ENCODE data around the gene FRMD1.
"Not testable (repeated sequence)": the region's sequence is repeated elsewhere in the genome, so short reads cannot be mapped to it uniquely, and the experiment has no call there.

The FRMD1 gene

DNA sequence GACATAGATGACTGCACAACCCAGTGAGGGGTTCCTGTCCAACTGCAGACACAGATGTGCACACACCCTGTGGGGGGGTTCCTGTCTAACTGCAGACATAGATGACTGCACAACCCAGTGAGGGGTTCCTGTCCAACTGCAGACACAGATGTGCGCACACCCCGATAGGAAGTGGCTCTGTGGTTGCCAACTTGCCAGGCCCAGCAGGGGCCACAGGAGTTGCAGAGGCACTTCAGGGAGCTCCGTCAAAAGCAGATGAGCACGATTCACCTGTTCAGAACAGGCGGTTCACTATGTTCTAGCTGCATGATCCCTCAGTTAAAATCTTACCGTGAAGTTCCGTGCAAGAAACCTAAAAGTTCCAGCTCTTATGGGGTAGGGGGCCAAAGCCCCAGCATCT, 1.6 kb downstream of the FRMD1 start:
- DNase-seq (ENCODE audit: low read depth), result not testable (repeated sequence)

DNA sequence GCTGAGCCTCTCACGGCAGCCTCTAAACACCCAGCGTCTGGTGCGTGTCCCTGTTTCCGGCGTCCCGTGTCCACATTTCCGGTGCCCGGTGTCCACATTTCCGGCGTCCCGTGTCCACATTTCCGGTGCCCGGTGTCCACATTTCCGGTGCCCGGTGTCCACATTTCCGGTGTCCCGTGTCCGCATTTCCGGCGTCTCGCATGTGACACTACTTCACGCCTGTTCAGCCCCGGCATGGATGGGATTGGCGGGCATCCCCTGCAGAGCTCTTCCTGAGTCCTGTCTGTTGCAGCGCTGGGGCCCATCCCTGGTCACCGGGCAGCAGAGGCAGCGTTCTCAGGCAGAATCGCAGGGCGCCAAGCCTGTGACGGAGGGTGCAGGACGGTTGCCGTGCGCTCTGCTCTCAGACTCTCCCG, 3.2 kb downstream of the FRMD1 start:
- no peak for DNase-seq (ENCODE audit: low read depth)

DNA sequence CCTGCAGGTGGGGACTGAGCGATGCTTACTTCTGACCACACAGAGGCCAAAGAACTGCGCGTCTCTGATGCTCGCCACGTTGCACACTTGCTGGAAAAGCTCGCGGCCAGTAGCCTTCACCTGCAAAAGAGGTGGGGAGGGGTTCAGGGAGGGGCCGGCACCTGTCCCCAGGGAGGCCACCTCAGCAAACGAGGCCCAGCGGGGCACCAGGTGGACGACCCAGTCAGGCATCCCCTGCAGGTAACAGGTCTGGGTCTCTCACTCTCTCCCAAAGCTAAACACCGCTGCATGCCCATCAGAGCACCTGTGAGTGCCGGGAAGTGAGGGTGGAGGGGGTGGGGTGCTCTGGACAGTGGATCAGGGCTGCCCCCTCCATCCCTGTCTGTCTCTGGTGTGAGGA, 3.8 kb downstream of the FRMD1 start:
- no peak for DNase-seq (ENCODE audit: low read depth)

DNA sequence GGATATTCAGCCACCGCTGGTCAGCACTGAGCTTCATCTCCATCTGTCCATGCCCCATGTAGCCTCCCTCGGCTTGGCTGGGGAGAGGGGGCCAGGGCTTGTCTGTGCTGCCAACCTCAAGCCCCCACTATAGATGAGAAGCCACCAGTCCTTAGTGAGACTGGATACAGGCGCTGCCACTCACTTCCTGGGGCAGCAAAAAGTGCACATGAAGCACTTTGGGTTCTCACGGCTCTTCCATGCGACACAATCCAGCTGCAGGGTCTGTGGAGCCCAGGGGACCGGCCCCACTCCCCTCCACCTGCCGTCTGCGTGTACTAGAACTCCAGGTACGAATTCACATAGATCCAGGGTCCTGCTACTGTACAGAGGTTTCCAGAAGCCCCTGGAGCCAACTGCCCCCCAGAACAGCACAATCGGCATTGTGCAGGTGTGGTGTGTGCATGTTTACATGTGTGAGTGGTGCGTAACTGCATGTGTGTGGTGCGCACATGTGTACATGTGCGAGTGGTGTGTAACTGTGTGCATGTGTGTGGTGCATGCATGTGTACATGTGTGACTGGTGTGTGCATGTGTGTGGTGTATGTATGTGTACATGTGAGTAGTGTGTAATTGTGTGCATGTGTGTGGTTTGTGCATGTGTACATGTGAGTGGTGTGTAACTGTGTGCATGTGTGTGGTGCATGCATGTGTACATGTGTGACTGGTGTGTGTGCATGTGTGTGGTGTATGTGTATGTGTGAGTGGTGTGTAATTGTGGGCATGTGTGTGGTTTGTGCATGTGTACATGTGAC, 4.9 kb downstream of the FRMD1 start:
- no peak for DNase-seq (ENCODE audit: low read depth)

DNA sequence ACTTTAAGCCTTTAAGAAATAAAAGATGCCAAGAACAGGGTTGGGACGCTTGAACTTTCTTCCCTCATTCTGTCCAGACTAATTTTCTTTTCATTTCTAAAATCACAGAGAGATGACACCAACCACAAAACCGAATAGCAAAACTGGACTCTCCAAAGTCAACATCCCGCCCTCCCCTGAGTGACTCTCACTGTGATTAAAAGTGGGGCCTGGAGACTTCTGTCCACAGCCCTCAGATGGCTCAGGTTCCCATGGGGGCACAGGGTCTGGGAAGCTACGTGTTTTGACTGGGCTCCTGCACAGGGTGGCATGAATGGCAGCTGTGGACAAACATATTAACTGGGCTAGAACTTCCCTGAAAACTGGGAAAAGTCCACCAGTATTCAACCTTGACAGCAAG, 6.3 kb downstream of the FRMD1 start:
- no peak for DNase-seq (ENCODE audit: low read depth)

DNA sequence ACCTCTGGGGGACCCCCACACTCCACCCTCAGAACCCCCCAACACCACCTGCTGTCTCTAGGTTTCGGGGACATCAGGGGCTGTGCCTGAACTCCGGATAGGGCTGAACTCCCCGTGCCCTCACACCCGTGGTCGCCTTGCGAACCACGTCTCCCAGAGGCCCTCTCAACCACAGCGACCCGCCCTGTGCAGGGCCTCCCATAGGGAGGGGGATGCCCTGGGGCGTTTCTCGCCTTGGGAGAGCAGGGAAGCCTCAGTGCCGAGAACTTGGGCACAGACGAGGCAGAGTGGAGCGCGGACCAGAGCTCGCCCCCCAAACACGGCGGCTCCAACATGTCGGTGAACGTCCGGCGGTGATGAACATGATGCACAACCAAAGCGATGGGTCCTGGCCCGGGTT, 6.8 kb downstream of the FRMD1 start:
- DNase-seq (ENCODE audit: low read depth), result no peak

DNA sequence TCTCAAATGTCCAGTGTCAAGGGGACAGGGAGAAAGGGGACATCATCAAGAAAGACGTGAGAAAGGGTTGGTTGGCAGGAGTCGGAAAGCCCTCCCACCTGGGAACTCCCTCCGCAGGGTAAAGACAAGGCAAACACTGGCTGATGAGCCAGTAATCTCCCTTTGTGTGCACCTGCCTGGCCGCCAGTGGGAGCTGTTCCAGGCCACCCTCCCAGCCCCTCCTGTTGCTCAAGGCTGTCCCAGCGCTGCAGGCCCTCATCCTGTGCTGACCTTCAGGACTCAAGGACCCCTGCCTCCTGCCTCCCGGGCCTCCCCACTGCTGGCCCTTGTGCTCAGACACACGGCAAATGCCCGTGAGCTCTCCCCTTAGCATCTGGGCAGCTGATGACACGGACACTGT, 7.4 kb downstream of the FRMD1 start:
- no peak for DNase-seq (ENCODE audit: low read depth)

DNA sequence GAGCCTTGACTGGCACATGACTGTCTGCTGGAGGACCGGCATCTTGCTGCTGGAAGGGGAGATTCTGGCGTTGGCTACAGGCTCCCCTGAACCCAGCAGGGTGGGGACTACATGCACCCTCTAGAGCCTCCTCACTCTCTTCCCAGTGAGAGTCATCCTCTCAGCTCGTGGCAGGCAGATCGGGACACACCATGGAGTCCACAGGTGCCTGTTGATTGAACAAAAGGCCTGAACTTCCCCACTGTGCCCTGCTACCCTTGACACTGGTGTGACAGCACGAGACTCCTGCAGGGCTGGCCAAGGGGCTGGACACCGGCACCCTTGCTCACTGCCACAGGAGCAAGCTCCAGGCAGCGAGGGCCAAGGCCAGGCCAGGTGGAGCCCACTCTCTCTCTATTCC, 8.2 kb downstream of the FRMD1 start:
- DNase-seq (ENCODE audit: low read depth), result no peak

DNA sequence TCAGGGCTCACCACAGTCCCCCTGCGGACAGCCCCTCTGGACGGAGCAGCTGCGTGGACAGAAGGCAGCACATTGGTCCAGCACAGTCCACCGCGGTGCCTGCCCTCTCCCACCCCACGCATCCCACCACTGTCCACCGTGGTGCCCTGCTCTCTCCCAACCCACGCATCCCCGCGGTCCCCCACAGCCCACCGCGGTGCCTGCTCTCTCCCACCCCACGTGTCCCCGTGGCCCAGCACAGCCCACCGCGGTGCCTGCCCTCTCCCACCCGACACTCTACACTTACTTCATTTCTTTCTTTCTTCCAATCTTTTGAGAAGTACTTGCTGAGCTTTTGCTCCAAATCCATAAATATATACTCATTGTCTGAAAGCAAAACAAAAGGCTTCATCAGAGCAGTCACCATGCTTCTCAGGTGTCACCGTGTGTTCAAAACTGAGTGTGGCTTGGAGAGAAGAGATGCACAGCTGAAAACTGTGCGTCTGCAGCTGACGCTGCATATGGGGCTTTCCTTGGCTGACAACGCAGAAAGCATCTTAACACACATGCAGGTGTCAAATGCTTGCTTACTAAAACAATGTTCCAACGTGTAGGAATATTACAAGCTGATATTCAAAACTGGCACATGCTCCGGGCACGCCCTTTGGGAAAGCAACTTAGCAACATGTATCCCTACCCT, 11.8 kb downstream of the FRMD1 start:
- no peak for DNase-seq (ENCODE audit: low read depth)

DNA sequence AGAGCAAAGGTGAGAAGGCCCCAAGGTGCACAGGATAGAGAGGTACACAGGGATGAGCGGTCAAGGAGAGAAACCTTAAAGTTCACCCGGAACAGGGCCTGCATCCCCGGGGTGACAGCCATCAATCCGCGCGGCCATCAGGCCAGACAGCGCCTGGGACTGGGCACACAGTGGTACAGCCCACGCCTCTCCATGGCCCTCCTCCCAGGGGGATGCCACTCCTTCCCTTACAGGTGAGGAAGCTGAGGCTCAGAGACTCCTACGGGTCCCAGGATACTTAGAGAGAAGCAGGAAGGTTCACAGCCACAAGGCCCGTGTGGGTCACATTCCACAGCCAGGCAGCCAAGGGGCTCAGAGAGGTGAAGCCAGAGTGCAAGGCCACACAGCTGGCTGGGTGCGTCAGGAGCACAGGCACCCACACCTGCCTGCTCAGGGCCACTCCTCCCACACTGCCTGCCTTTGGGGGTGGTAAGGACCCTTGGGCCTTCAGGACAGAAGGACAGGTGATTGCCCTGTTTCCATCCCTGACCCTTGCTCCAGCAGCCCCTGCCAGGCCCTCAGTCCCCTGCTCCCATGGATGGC, 14.7 kb downstream of the FRMD1 start:
- no peak for DNase-seq (ENCODE audit: low read depth)

DNA sequence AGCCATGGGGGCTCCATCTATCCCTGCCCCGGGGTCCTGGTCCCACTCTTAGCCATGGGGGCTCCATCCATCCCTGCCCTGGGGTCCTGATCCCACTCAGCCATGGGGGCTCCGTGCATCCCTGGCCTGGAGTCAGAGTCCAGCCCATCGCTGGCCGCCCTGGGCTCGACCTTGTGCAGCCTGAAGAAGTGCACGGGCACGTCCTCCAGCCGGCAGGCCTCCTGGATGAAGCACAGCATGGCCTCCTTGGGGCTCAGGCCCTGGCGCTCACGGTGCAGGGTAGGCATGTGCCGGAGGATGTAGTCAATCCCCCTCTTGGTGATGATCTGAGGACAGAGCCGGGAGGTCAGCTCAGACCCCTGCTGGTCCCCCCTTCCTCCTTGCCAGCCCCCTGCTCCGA, 15.6 kb downstream of the FRMD1 start:
- DNase-seq (ENCODE audit: low read depth), result no peak

DNA sequence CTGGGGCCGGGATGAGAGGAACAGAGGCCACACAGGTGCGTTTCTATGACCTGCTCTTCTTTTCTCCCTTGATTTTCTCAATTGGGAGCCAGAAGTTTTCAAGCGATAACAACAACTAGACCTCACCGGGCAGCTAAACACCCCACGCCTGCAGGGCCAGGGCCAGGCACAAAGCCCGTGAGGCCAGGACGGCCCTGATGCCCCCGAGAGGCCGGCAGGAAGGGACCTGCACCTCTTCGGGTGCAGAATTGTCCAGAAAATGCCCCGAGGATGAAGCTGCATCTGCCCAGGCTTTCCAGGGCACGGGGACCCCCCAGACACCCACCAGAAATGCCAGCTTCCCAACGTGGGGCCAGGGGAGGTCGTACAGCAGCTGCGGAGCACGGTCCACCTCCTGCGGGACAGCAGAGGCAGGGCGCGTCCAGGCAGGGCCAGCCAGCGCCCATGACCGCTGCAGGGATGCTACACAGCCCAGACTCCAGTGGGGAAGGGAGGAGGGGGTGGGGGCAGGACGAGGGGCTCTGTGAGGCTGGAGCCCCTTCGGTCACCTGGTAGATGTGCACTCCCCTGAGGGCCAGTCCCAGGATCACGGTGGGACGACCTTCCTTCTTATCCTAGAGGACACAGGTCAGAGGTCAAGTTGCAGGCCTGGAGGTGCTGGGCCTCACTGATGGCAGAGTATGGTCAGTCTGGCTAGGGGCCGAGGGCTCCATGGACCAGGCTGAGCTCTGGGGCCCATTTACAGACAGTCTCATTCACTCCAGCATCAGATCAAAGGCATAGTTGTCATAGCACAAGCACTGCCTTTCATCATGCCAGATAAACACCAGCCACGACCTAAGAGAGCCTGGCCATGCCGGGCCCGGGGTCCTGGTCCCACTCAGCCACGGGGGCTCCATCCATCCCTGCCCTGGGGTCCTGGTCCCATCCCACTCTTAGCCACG, 16.4 kb downstream of the FRMD1 start:
- no peak for DNase-seq (ENCODE audit: low read depth)

DNA sequence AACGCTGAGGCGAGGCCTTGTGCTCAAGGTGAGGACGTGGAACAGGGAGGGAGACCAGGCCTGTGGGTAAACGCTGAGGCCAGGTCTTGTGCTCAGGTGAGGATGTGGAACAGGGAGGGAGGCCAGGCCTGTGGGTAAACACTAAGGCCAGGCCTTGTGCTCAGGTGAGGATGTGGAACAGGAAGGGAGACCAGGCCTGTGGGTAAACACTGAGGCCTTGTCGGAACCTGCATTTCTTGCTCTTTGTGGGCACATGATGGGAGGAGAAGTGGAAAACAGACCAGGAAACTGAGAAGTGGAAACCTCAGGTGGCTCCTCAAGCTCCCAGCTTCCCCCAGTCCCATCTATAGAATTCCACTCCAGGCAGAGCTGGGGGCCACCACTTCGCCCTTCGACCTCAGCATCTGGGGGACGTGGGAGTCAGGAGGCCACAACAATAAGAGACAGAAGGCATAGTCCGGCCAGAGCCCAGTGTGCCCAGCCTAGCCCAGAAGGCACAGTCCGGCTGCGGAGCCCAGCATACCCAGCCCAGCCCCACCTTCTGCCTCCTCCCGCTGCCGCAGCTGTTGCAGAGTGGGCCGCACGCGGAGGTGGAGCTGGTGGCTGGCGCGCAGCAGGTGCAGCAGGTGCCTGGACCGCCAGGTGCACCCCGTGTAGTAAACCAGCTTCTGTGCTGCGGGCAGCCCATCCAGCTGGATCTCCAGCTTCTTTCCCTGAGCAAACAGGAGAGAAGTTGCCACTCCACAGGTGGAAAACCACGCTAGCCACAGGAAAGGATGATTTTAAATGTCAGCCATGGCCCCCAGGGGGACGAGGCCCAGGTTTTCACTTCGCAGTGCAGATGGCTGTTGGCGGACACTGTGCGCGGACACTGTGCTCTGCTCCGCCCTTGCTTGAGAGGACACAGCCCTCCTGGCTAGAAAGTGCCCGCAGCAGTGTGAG, 17.5 kb downstream of the FRMD1 start:
- DNase-seq (ENCODE audit: low read depth), result no peak

DNA sequence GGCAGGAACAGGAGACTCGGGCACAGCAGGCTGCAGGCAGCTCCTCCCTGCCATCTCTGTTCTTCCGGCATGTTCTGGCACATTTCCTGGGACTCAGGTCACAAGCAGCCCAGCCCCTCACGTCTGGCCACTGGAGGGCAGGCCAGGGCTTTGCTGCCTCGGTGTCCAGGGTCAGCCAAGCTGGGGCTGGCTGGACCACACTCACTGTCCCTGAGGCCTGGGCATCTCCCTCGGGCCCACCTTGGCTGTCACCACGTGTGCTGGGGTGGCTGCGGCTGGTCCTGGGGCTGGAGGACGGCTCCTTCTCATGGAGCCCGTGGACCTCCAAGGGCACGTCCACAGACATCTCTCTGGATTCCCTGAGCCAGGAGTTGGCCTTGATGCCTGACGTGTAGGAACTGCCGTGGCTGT, 18.5 kb downstream of the FRMD1 start:
- no peak for DNase-seq (ENCODE audit: low read depth)

DNA sequence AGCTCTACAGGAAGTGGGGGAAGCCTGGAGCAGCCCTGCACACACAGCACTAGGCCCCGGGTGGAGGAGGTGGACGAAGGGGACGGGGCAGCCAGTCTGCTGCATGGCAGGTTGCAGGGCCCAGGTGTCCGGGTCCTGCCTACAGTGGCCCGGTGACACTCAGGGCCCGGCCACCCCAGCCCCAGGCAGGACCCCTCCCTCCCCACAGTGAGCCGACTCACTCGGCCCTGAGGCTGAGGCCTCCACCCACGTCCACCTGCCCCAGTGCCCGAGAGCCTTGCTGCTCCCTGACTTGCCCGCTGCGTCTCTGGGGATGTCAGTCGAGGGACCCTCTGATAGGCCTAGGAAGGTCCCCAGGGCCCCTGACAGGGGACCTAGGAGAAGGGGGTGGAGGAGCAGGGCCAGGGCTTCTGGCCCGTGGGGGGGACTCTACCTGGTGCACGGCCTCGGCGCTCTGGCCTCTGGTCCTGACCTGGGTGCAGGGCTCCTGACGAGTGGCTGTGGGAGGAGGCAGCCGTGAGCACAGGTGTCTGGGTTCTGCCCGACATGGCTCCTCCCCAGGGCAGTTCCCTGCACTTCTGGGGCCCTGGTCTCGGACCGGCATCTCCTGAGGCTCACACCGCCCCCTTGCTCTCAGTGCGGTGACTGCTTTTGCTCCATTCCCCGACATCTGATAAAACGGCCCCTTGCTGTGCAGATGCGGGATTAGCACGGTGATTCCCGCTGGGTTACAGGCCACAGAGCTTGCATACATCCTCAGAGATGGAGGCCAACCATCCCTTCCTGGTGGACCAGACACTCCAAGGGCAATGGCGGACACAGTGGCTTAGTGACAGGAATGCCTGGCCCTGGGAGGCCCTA, 20.1 kb downstream of the FRMD1 start:
- DNase-seq (ENCODE audit: low read depth), result no peak

DNA sequence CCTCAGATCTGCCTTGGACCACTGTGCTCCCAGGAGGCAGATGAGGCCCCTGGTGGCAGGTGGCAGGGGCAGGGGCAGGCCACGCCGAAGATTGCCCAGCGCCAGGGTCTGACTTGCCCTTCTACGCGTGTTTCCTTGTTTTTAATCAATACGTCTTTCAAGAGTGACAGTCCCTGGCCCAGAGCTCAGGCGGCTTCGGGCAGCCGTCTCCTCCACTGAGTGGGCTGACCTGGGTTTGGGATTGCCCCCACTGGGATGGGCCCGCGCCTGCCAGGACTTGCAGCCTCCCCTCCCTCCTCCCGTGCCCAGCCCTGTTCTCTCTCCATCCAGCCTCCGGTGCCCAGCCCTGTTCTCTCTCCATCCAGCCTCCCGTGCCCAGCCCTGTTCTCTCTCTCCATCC, 21.2 kb downstream of the FRMD1 start:
- DNase-seq (ENCODE audit: low read depth), result no peak

DNA sequence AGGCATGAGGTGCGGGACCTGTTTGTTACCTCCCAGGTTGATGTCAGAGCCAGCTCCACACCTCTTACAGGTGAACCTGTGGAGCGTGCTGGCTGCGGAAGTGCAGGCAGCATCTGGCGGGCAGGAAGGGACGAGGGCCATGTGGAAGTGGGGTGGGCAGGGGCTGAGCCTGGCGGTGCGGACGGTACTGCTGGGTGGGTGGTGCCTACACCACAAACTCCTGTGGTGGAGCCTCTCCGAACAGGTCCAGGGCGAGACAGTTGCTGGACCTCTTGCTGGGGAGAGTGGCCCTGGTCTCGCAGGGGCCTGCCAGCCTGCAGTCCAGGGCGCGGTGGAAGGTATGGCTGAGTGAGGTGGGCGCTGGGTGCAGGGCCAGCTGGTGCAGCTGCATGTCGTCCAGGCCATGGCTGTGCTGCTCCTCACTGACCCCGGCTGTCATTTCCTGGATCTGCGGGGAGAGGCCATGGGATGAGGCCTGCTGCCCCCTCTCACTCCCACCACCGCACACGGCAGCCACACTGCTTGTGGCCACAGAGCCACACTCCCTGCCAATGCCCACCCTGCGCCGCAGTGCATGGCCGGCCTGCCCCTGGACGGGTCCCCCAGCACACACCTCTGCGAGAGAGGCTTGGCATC, 22.0 kb downstream of the FRMD1 start:
- DNase-seq (ENCODE audit: low read depth), result no peak

DNA sequence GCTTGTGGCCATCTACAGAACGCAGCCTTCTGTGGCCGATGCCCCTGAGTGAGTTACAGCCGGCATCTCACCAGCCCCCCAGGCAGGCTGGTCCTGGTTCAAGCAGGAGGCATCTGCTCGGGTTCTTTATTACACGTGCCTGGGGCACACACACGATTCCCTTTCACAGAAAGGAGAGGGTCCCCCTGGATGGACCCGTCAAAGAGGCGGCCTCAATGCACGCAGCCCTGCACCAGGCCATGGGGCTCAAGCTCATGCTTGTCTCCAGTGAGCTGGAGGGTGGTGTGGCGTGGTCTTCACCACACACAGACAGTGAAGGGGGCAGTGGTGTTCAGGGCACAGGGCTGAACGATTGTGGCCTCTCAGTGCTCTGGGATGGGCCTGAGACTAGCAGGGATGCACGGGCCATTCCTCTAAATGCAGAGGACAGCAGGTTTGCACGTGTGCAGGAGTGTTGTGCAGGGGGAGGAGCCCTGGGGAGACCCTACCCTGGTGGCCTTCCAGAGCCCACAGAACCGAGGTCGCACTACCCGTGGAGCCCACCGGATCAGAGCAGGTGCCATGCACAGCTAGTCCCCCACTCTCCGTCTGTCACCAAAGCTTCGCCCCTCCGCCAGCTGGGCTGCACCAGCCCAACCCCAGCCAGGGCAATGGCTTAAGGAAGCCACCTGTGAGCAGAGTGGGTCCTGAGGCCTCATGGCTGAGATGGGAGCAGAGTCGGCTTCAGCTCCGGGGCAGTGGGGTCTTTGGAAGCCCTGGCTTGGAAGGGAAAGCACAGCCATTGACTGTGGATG, 23.1 kb downstream of the FRMD1 start:
- DNase-seq (ENCODE audit: low read depth), result no peak
